ENCODE measurements around the gene SPRED1. TPM values are rescaled to one million over a fixed set of nuclear protein-coding genes. Genes with fewer than 3 reads are reported as not detected.

SPRED1 gene
- total and polyA plus RNA-seq, 2 donors (not counting 1 experiment from before 2014, with no cell fraction given): 0.09 to 2.1 TPM

GRCh38 chr15:38254051-38254883 is 1.6 kb downstream of the SPRED1 start:
- peaks cover 34% of the 10 kb centered on the region for H3K4me1 Mint-ChIP-seq
- peak overlapping the region; percentile 85 for H2AFZ ChIP-seq (ENCODE audit: insufficient read depth, low read depth, low read length, poor library complexity, severe bottlenecking)
- no CpG with 5 or more reads among the region's 15 CpGs for WGBS (ENCODE audit: insufficient coverage)

More at GRCh38 chr15:38254051-38254883, 1.6 kb downstream of the SPRED1 start:
- no peaks in the 10 kb centered on the region for H3K79me2 ChIP-seq (ENCODE audit: control insufficient read depth, insufficient read depth, low read length)
- TF ChIP-seq, protein P1, sequence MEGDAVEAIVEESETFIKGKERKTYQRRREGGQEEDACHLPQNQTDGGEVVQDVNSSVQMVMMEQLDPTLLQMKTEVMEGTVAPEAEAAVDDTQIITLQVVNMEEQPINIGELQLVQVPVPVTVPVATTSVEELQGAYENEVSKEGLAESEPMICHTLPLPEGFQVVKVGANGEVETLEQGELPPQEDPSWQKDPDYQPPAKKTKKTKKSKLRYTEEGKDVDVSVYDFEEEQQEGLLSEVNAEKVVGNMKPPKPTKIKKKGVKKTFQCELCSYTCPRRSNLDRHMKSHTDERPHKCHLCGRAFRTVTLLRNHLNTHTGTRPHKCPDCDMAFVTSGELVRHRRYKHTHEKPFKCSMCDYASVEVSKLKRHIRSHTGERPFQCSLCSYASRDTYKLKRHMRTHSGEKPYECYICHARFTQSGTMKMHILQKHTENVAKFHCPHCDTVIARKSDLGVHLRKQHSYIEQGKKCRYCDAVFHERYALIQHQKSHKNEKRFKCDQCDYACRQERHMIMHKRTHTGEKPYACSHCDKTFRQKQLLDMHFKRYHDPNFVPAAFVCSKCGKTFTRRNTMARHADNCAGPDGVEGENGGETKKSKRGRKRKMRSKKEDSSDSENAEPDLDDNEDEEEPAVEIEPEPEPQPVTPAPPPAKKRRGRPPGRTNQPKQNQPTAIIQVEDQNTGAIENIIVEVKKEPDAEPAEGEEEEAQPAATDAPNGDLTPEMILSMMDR (IDR thresholded peaks at IDR 0.05): no peak
- no peak for TF ChIP-seq EZH2 (IDR thresholded peaks at IDR 0.05; ENCODE audit: borderline replicate concordance, insufficient read depth, low read depth, low read length, poor library complexity, severe bottlenecking)
- ChIA-PET POLR2A (interaction anchor here (0.6 kb wide), 1 partner anchor 239 kb away, joined by 7 read pairs; no protein-coding TSS in a partner anchor), CTCF (interaction anchor here (1.2 kb wide), 1 partner anchor 100 kb away, joined by 5 read pairs; no protein-coding TSS in a partner anchor)
- Mint-ChIP-seq H3K27me3 (peaks cover 5% of the 10 kb centered on the region), H3K27ac (peak overlapping the region; percentile 64), H3K4me3 (peak overlapping the region; percentile 90), H3K9me3 (ENCODE audit: insufficient read depth) (no peaks in the 10 kb centered on the region)
- H3K4me3 ChIP-seq (ENCODE audit: control extremely low read depth in 1 of 5, extremely low read depth in 1 of 5, insufficient read depth in 1 of 5, low read depth in 2 of 5, low read length in 4 of 5): peak overlapping the region in 3 of 5 experiments; percentile 17 to 93 (median 67)
- H3K4me1 ChIP-seq (ENCODE audit: control insufficient read depth in 2 of 2, insufficient read depth in 2 of 2, low read length in 2 of 2): peaks cover 21 to 28% of the 10 kb centered on the region in 2 donors
- H3K27me3 ChIP-seq (replicated peaks in 1 of 4; ENCODE audit: control extremely low read depth in 1 of 4, control insufficient read depth in 3 of 4, insufficient read depth in 4 of 4, low read length in 3 of 4): peaks cover 0 to 12% (median 2%) of the 10 kb centered on the region in 4 experiments
- no peaks in the 10 kb centered on the region for H3K36me3 ChIP-seq (replicated peaks in 1 of 2; ENCODE audit: control extremely low read depth in 1 of 2, control insufficient read depth in 1 of 2, extremely low read depth in 1 of 2, insufficient read depth in 2 of 2, low read length in 1 of 2)
- intact Hi-C loops (cut with micrococcal nuclease): loop anchor here (1.0 to 5.0 kb wide), 4 partner anchors 198 to 1675 kb away; partner anchors contain the start of genes CDIN1, FAM98B and RASGRP1
- no peaks in the 10 kb centered on the region for H3K9me3 ChIP-seq (ENCODE audit: control extremely low read depth in 1 of 3, control insufficient read depth in 2 of 3, insufficient read depth in 1 of 3, low read length in 2 of 3)
- no peak overlapping the region for H3K27ac ChIP-seq (ENCODE audit: low read length in 2 of 2)
- peak overlapping the region; percentile 72 for H3K9ac ChIP-seq (ENCODE audit: low read length)
- H4K20me1 ChIP-seq (ENCODE audit: control insufficient read depth, insufficient read depth, low read length, poor library complexity, severe bottlenecking): no peaks in the 10 kb centered on the region
- peak; percentile 71 for ATAC-seq (ENCODE audit: low read depth)
- peak; percentile 78 for DNase-seq
- peak overlapping the region; percentile 88 for H3K4me2 ChIP-seq (replicated peaks; ENCODE audit: low read depth, low read length, poor library complexity, severe bottlenecking)
